ENCODE data around the gene MICAL1. TPM values are rescaled to one million over a fixed set of nuclear protein-coding genes. Genes with fewer than 3 reads are reported as not detected.

Gene MICAL1
- total RNA-seq, 1 experiment from 2014 or later: 10.8 TPM

GRCh38 chr6:109449795-109450673 lies 5.5 kb downstream of the MICAL1 start:
- Histone ChIP-seq H2AFZ (no peak overlapping the region), H3K4me2 (no peak overlapping the region), H3K9me2 (ENCODE audit: insufficient read depth) (no peaks in the 10 kb centered on the region), H3K4me1 (replicated peaks; ENCODE audit: insufficient read depth) (no peaks in the 10 kb centered on the region; the same call in 1 of the 2 replicates), H3K27ac (no peak overlapping the region), H3F3A (ENCODE audit: insufficient read depth, low read depth) (peaks cover 23% of the 10 kb centered on the region; the same call in 1 of the 2 replicates), H3K36me3 (ENCODE audit: low read depth) (no peaks in the 10 kb centered on the region), H3K79me2 (ENCODE audit: low read depth) (no peaks in the 10 kb centered on the region), H3K9me3 (ENCODE audit: insufficient read depth, low read depth) (no peaks in the 10 kb centered on the region), H4K20me1 (ENCODE audit: insufficient read depth) (no peaks in the 10 kb centered on the region), H3K4me3 (no peak overlapping the region), H3K27me3 (ENCODE audit: insufficient read depth, low read depth) (no peaks in the 10 kb centered on the region)
- intact Hi-C loops (cut with micrococcal nuclease; ENCODE audit: unreplicated experiment): no loop called here
- no peak for TF ChIP-seq CTCF (conservative IDR thresholded peaks at IDR 0.05)
- no TSS peak for BruUV-seq (replicated peaks)
- no peak for DNase-seq
- CTCF ChIA-PET: no interaction called here
- POLR2A ChIA-PET (ENCODE audit: unreplicated experiment): interaction anchor here (0.5 kb wide), 1 partner anchor 589 kb away, joined by 3 read pairs; no protein-coding TSS in a partner anchor

GRCh38 chr6:109449064-109449794 lies 6.3 kb downstream of the MICAL1 start:
- Histone ChIP-seq H3K9me2 (ENCODE audit: insufficient read depth) (no peaks in the 10 kb centered on the region), H3K4me1 (replicated peaks; ENCODE audit: insufficient read depth) (no peaks in the 10 kb centered on the region), H3K27ac (no peak overlapping the region), H3K4me3 (no peak overlapping the region), H3K4me2 (no peak overlapping the region), H3K36me3 (ENCODE audit: low read depth) (0 out of 2 replicates have a peak, but pooled peaks cover 2% of the 10 kb centered on the region), H3K79me2 (ENCODE audit: low read depth) (no peaks in the 10 kb centered on the region), H3K9me3 (ENCODE audit: insufficient read depth, low read depth) (no peaks in the 10 kb centered on the region), H3K27me3 (ENCODE audit: insufficient read depth, low read depth) (no peaks in the 10 kb centered on the region), H2AFZ (no peak overlapping the region), H3F3A (ENCODE audit: insufficient read depth, low read depth) (peaks cover 18% of the 10 kb centered on the region; the same call in 1 of the 2 replicates), H4K20me1 (ENCODE audit: insufficient read depth) (no peaks in the 10 kb centered on the region)
- no peak for DNase-seq
- CTCF ChIA-PET: no interaction called here
- POLR2A ChIA-PET (ENCODE audit: unreplicated experiment): no interaction called here
- TF ChIP-seq CTCF (conservative IDR thresholded peaks at IDR 0.05): no peak
- no peak for TF ChIP-seq EZH2 (IDR thresholded peaks at IDR 0.05; ENCODE audit: low read depth)
- intact Hi-C loops (cut with micrococcal nuclease; ENCODE audit: unreplicated experiment): no loop called here
- BruUV-seq (replicated peaks): no TSS peak

GRCh38 chr6:109448615-109449014 lies 7.0 kb downstream of the MICAL1 start:
- Histone ChIP-seq H3K27ac (no peak overlapping the region), H3K9me2 (ENCODE audit: insufficient read depth) (no peaks in the 10 kb centered on the region), H3K79me2 (ENCODE audit: low read depth) (no peaks in the 10 kb centered on the region), H3K4me2 (no peak overlapping the region), H3K27me3 (ENCODE audit: insufficient read depth, low read depth) (no peaks in the 10 kb centered on the region), H3K4me1 (replicated peaks; ENCODE audit: insufficient read depth) (no peaks in the 10 kb centered on the region), H3K4me3 (no peak overlapping the region), H3K9me3 (ENCODE audit: insufficient read depth, low read depth) (no peaks in the 10 kb centered on the region), H3F3A (ENCODE audit: insufficient read depth, low read depth) (peaks cover 15% of the 10 kb centered on the region; the same call in 1 of the 2 replicates), H2AFZ (no peak overlapping the region), H4K20me1 (ENCODE audit: insufficient read depth) (no peaks in the 10 kb centered on the region), H3K36me3 (ENCODE audit: low read depth) (0 out of 2 replicates have a peak, but pooled peaks cover 3% of the 10 kb centered on the region)
- intact Hi-C loops (cut with micrococcal nuclease; ENCODE audit: unreplicated experiment): no loop called here
- TF ChIP-seq CTCF (conservative IDR thresholded peaks at IDR 0.05): no peak
- no peak for TF ChIP-seq EZH2 (IDR thresholded peaks at IDR 0.05; ENCODE audit: low read depth)
- no peak for DNase-seq
- POLR2A ChIA-PET (ENCODE audit: unreplicated experiment): no interaction called here
- no TSS peak for BruUV-seq (replicated peaks)
- CTCF ChIA-PET: no interaction called here

Measured in PC-9 (cell line).